ENCODE data around the gene POLR2C. TPM values are rescaled to one million over a fixed set of nuclear protein-coding genes. Genes with fewer than 3 reads are reported as not detected.

The POLR2C gene
- total and polyA plus RNA-seq, 2 of the 13 experiments (the other 11 are each of a cell fraction or from before 2014, with no cell fraction given) = 104 to 216 TPM

DNA sequence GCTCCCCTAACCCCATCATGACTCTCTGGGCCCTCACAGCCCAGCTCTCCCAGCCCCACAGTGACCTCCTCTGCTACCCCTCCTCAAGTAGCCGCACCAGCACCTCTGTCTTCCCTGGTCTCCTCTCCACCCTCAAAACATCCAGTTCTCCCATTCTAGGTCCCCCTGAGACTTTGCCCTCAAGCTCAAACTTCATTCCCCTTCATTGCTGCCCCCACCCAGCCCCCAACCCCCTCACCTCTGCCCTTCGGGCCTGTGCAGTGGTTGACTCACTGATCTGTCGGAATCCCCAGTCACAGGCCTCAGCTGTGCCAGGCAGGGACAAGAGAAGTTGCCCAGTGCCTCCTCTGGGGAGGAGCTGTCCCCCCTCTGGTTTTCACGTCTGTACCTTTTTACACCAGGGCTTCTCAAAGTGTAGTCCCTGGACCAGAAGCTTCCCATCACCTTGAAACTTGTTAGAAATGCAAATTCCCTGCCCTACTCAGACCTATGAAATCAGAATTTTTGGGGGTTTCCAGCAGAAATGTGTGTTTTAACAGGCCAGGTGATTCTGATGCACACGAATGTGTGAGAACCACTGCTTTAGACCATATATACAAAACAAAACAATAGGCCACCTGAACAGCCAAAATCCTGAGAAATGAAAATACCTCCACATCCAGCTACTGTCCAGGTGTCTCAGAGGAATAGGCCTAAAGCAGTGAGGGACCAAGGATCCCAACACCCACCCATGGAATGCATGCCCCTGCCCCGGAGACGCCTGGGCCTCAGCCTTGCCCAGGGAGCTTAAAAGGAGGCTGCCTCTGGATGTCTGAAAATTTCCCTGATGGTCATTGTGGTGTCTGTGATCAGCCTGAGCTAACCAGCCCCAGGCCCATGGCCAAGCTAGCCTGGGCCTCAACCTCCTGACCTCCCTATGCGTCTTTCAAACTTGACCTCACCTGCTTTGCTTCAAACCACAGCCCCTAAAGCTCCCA lies 24.7 kb downstream of the POLR2C start (continued):
- TF ChIP-seq AHR (CRISPR knock-in tag; IDR thresholded peaks at IDR 0.05) = no peak
- TF ChIP-seq ZZZ3 (CRISPR knock-in tag; IDR thresholded peaks at IDR 0.05; ENCODE audit: borderline replicate concordance) = no peak
- TF ChIP-seq SIN3B (IDR thresholded peaks at IDR 0.05; ENCODE audit: low read length) = no peak
- no peak for TF ChIP-seq JUN (CRISPR knock-in tag; IDR thresholded peaks at IDR 0.05)
- no peak for TF ChIP-seq GLI4 (CRISPR knock-in tag; IDR thresholded peaks at IDR 0.05; ENCODE audit: borderline replicate concordance)
- no peak for TF ChIP-seq ZNF652 (CRISPR knock-in tag; IDR thresholded peaks at IDR 0.05; ENCODE audit: borderline replicate concordance, low read depth)
- TF ChIP-seq MEIS2 (CRISPR knock-in tag; IDR thresholded peaks at IDR 0.05) = no peak
- no peak for TF ChIP-seq EZH2 (conservative IDR thresholded peaks at IDR 0.05; ENCODE audit: low read depth, low read length)
- TF ChIP-seq, protein P1, sequence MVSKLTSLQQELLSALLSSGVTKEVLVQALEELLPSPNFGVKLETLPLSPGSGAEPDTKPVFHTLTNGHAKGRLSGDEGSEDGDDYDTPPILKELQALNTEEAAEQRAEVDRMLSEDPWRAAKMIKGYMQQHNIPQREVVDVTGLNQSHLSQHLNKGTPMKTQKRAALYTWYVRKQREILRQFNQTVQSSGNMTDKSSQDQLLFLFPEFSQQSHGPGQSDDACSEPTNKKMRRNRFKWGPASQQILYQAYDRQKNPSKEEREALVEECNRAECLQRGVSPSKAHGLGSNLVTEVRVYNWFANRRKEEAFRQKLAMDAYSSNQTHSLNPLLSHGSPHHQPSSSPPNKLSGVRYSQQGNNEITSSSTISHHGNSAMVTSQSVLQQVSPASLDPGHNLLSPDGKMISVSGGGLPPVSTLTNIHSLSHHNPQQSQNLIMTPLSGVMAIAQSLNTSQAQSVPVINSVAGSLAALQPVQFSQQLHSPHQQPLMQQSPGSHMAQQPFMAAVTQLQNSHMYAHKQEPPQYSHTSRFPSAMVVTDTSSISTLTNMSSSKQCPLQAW (CRISPR knock-in tag; IDR thresholded peaks at IDR 0.05) = no peak
- TF ChIP-seq HNF4A (CRISPR knock-in tag; IDR thresholded peaks at IDR 0.05) = no peak
- TF ChIP-seq ZBTB42 (CRISPR knock-in tag; IDR thresholded peaks at IDR 0.05) = no peak
- no peak for TF ChIP-seq BCL6 (CRISPR knock-in tag; IDR thresholded peaks at IDR 0.05)
- no peak for TF ChIP-seq NFIB (CRISPR knock-in tag; IDR thresholded peaks at IDR 0.05; ENCODE audit: borderline replicate concordance)
- no peak for TF ChIP-seq SNRNP70 (IDR thresholded peaks at IDR 0.05; ENCODE audit: low read depth, low read length)
- TF ChIP-seq, protein P2, sequence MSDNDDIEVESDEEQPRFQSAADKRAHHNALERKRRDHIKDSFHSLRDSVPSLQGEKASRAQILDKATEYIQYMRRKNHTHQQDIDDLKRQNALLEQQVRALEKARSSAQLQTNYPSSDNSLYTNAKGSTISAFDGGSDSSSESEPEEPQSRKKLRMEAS (IDR thresholded peaks at IDR 0.05) = 0 out of 2 replicates have a peak, but pooled peaks have one; percentile 37
- TF ChIP-seq HDAC2 (CRISPR knock-in tag; IDR thresholded peaks at IDR 0.05) = no peak
- TF ChIP-seq ZNF460 (CRISPR knock-in tag; IDR thresholded peaks at IDR 0.05; ENCODE audit: borderline replicate concordance) = no peak
- TF ChIP-seq SP5 (CRISPR knock-in tag; IDR thresholded peaks at IDR 0.05; ENCODE audit: borderline replicate concordance, low read depth) = no peak
- TF ChIP-seq GZF1 (CRISPR knock-in tag; IDR thresholded peaks at IDR 0.05) = peak; percentile 98; the same call in 1 of the 2 replicates
- TF ChIP-seq SIX1 (CRISPR knock-in tag; IDR thresholded peaks at IDR 0.05; ENCODE audit: borderline replicate concordance) = no peak
- no peak for TF ChIP-seq RFXAP (CRISPR knock-in tag; IDR thresholded peaks at IDR 0.05; ENCODE audit: borderline replicate concordance)
- no peak for TF ChIP-seq ZNF326 (CRISPR knock-in tag; IDR thresholded peaks at IDR 0.05; ENCODE audit: borderline replicate concordance)
- TF ChIP-seq PAX8 (CRISPR knock-in tag; IDR thresholded peaks at IDR 0.05; ENCODE audit: borderline replicate concordance) = no peak
- TF ChIP-seq ZNF441 (CRISPR knock-in tag; IDR thresholded peaks at IDR 0.05; ENCODE audit: borderline replicate concordance) = no peak
- TF ChIP-seq, protein P3, sequence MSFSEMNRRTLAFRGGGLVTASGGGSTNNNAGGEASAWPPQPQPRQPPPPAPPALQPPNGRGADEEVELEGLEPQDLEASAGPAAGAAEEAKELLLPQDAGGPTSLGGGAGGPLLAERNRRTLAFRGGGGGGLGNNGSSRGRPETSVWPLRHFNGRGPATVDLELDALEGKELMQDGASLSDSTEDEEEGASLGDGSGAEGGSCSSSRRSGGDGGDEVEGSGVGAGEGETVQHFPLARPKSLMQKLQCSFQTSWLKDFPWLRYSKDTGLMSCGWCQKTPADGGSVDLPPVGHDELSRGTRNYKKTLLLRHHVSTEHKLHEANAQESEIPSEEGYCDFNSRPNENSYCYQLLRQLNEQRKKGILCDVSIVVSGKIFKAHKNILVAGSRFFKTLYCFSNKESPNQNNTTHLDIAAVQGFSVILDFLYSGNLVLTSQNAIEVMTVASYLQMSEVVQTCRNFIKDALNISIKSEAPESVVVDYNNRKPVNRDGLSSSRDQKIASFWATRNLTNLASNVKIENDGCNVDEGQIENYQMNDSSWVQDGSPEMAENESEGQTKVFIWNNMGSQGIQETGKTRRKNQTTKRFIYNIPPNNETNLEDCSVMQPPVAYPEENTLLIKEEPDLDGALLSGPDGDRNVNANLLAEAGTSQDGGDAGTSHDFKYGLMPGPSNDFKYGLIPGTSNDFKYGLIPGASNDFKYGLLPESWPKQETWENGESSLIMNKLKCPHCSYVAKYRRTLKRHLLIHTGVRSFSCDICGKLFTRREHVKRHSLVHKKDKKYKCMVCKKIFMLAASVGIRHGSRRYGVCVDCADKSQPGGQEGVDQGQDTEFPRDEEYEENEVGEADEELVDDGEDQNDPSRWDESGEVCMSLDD (CRISPR knock-in tag; IDR thresholded peaks at IDR 0.05; ENCODE audit: borderline replicate concordance) = no peak
- no peak for TF ChIP-seq ZNF207 (IDR thresholded peaks at IDR 0.05; ENCODE audit: borderline replicate concordance)
- no peak for TF ChIP-seq SIN3A (IDR thresholded peaks at IDR 0.05; ENCODE audit: borderline replicate concordance, low read depth, low read length)
- TF ChIP-seq KDM5A (IDR thresholded peaks at IDR 0.05; ENCODE audit: borderline replicate concordance, low read length) = no peak
